ENCODE results near the gene IGSF11. TPM values are rescaled to one million over a fixed set of nuclear protein-coding genes. Genes with fewer than 3 reads are reported as not detected.

The IGSF11 gene
- total RNA-seq, 1 donor from 2014 or later = 1.1 TPM

- Histone ChIP-seq H3K27me3 (ENCODE audit: low read depth) (peaks cover 5% of the 10 kb centered on the region), H3K4me3 (no peak overlapping the region), H3K4me1 (no peaks in the 10 kb centered on the region), H3K9me3 (no peaks in the 10 kb centered on the region), H3K36me3 (no peaks in the 10 kb centered on the region), H3K27ac (no peak overlapping the region)
- DNase-seq (no peak), ATAC-seq (peak in 1 of 2 donors; percentile 19)
- TF ChIP-seq, protein P1, sequence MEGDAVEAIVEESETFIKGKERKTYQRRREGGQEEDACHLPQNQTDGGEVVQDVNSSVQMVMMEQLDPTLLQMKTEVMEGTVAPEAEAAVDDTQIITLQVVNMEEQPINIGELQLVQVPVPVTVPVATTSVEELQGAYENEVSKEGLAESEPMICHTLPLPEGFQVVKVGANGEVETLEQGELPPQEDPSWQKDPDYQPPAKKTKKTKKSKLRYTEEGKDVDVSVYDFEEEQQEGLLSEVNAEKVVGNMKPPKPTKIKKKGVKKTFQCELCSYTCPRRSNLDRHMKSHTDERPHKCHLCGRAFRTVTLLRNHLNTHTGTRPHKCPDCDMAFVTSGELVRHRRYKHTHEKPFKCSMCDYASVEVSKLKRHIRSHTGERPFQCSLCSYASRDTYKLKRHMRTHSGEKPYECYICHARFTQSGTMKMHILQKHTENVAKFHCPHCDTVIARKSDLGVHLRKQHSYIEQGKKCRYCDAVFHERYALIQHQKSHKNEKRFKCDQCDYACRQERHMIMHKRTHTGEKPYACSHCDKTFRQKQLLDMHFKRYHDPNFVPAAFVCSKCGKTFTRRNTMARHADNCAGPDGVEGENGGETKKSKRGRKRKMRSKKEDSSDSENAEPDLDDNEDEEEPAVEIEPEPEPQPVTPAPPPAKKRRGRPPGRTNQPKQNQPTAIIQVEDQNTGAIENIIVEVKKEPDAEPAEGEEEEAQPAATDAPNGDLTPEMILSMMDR (IDR thresholded peaks at IDR 0.05) = no peak
- intact Hi-C loops (cut with DNase I) = no loop called here
Observed at GRCh38 chr3:118987477-118987876, 47.2 kb downstream of the IGSF11 start.

DNA sequence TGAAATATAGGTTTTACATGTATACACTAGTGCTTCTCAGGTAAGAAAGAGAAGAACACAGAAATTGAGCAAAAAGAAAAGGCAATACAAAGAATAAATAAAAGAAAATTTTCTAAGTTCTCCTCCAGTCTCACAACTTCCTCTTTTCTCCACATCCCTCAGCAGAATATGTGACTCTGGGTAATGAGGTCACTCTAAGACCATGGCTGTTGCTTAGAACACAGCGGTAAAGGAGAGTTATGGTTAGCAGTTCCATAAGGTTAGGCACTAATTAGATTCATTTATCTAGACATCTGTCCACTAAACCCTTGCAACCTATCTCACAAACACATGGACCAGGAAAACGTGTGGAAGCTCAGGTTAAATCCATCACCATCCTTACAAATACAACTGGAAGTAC is 47.9 kb downstream of the IGSF11 start:
- Histone ChIP-seq H3K27ac (no peak overlapping the region), H3K27me3 (ENCODE audit: low read depth) (peaks cover 5% of the 10 kb centered on the region), H3K9me3 (no peaks in the 10 kb centered on the region), H3K36me3 (no peaks in the 10 kb centered on the region), H3K4me1 (no peaks in the 10 kb centered on the region), H3K4me3 (no peak overlapping the region)
- ATAC-seq (no peak), DNase-seq (no peak)
- intact Hi-C loops (cut with DNase I) = no loop called here
- TF ChIP-seq, protein P1 (IDR thresholded peaks at IDR 0.05) = no peak

- no peaks in the 10 kb centered on the region for H3K4me1 ChIP-seq
- no peaks in the 10 kb centered on the region for H3K36me3 ChIP-seq
- ATAC-seq (no peak), DNase-seq (no peak)
- no peaks in the 10 kb centered on the region for H3K9me3 ChIP-seq
- peaks cover 5% of the 10 kb centered on the region for H3K27me3 ChIP-seq (ENCODE audit: low read depth)
- H3K27ac ChIP-seq = no peak overlapping the region
- no peak overlapping the region for H3K4me3 ChIP-seq
- TF ChIP-seq, protein P1 (IDR thresholded peaks at IDR 0.05) = no peak
- intact Hi-C loops (cut with DNase I) = no loop called here
Observed at GRCh38 chr3:118984699-118985098, 49.9 kb downstream of the IGSF11 start.

- ATAC-seq (no peak), DNase-seq (no peak)
- Histone ChIP-seq H3K4me3 (no peak overlapping the region), H3K27me3 (ENCODE audit: low read depth) (peaks cover 2% of the 10 kb centered on the region), H3K9me3 (no peaks in the 10 kb centered on the region), H3K27ac (no peak overlapping the region), H3K4me1 (no peaks in the 10 kb centered on the region), H3K36me3 (no peaks in the 10 kb centered on the region)
- TF ChIP-seq, protein P1 (IDR thresholded peaks at IDR 0.05) = no peak
- intact Hi-C loops (cut with DNase I) = no loop called here
Observed at GRCh38 chr3:118981494-118982134, 53.0 kb downstream of the IGSF11 start.

GRCh38 chr3:118980832-118981231 is 53.8 kb downstream of the IGSF11 start:
- H3K36me3 ChIP-seq = no peaks in the 10 kb centered on the region
- no peak overlapping the region for H3K27ac ChIP-seq
- no peak for ATAC-seq
- no peak for DNase-seq
- H3K4me3 ChIP-seq = no peak overlapping the region
- H3K4me1 ChIP-seq = no peaks in the 10 kb centered on the region
- no peaks in the 10 kb centered on the region for H3K27me3 ChIP-seq (ENCODE audit: low read depth)
- intact Hi-C loops (cut with DNase I) = no loop called here
- TF ChIP-seq, protein P1 (IDR thresholded peaks at IDR 0.05) = no peak
- no peaks in the 10 kb centered on the region for H3K9me3 ChIP-seq
